Memory B cell (primary cell): ENCODE measurements around the gene TFAM.

Experiments
- ATAC-seq: fragments of 150-1000 bp; cut with Tn5 transposase; 2 replicates; pipeline ENCODE4 v1.10.0; 2021; ENCODE audit warnings: low read depth, mild to moderate bottlenecking, moderate library complexity
- DNase-seq, 2 donors: peaks; one replicate each; pipeline ENCODE4 v3.0.0; 2022; ENCODE audit warnings: low spot score in 2 of 2
- H3K27ac Mint-ChIP-seq: one replicate; pipeline ENCODE4 v1.8.0; 2022; ENCODE audit warnings: mild to moderate bottlenecking, moderate library complexity, mixed read lengths
- H3K27me3 Mint-ChIP-seq: one replicate; pipeline ENCODE4 v1.8.0; 2022; ENCODE audit warnings: mixed read lengths
- H3K36me3 Mint-ChIP-seq: one replicate; pipeline ENCODE4 v1.8.0; 2022; ENCODE audit warnings: mild to moderate bottlenecking, mixed read lengths
- H3K4me1 Mint-ChIP-seq: one replicate; pipeline ENCODE4 v1.8.0; 2022; ENCODE audit warnings: mixed read lengths
- H3K4me3 Mint-ChIP-seq: one replicate; pipeline ENCODE4 v1.8.0; 2022; ENCODE audit warnings: mild to moderate bottlenecking, moderate library complexity, mixed read lengths
- H3K9me3 Mint-ChIP-seq: one replicate; pipeline ENCODE4 v1.8.0; 2022; ENCODE audit warnings: mixed read lengths

Gene TFAM

DNA sequence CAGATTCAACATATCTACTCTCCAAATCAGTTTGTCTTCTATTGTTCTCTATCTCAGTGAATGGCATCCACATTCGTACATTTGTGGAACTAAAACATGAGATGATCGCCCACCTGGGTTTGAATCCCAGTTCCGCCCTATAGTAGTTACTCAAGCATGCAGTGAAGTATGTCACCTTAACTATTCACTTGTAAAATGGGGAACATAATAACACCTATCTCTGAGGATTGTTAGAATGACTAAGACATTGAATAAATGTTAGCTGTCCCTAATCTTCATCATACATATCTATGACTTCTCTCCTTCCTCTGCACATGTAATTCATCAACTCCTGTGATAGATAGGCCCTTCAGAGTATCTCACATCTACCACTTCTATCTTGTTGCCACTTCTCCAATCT is 25.7 kb upstream of the TFAM start:
- DNase-seq, result no peak
- peaks cover 12% of the 10 kb centered on the region for H3K36me3 Mint-ChIP-seq
- ATAC-seq, result peak; percentile 50
- H3K4me3 Mint-ChIP-seq, result no peak overlapping the region
- no peaks in the 10 kb centered on the region for H3K27me3 Mint-ChIP-seq
- H3K27ac Mint-ChIP-seq, result peak overlapping the region; percentile 22
- H3K4me1 Mint-ChIP-seq, result peaks cover 24% of the 10 kb centered on the region
- no peaks in the 10 kb centered on the region for H3K9me3 Mint-ChIP-seq

- no peak for ATAC-seq
These were observed 24.7 kb upstream of the TFAM start for GRCh38 chr10:58360412-58361004.

DNA sequence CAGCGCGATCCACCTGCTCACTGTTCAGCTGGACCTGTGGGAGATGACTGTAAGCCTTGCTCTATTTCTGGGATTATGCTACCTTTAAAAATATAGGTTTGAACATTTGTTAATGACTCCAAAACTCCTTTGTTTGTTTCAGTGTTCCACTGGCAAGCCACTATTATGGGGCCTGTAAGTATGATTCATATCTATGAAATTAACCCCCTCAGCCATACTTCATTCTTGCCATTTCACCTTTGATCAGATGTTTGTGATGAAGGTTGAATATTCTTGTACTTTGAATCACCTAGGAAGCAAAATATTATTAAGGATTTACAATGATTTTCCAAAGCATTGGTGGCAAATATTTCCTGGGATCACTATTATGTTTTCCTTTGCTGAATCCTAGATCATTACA is 23.9 kb upstream of the TFAM start:
- DNase-seq (no peak), ATAC-seq (no peak)
- H3K27me3 Mint-ChIP-seq, result no peaks in the 10 kb centered on the region
- H3K4me1 Mint-ChIP-seq, result peaks cover 16% of the 10 kb centered on the region
- H3K36me3 Mint-ChIP-seq, result peaks cover 18% of the 10 kb centered on the region
- H3K9me3 Mint-ChIP-seq, result no peaks in the 10 kb centered on the region
- no peak overlapping the region for H3K4me3 Mint-ChIP-seq
- no peak overlapping the region for H3K27ac Mint-ChIP-seq

More at GRCh38 chr10:58360412-58361004, 24.7 kb upstream of the TFAM start:
- no peak for DNase-seq
- Mint-ChIP-seq H3K27me3 (no peaks in the 10 kb centered on the region), H3K4me1 (peaks cover 19% of the 10 kb centered on the region), H3K9me3 (no peaks in the 10 kb centered on the region), H3K27ac (peak overlapping the region; percentile 22), H3K36me3 (peaks cover 18% of the 10 kb centered on the region), H3K4me3 (no peak overlapping the region)

DNA sequence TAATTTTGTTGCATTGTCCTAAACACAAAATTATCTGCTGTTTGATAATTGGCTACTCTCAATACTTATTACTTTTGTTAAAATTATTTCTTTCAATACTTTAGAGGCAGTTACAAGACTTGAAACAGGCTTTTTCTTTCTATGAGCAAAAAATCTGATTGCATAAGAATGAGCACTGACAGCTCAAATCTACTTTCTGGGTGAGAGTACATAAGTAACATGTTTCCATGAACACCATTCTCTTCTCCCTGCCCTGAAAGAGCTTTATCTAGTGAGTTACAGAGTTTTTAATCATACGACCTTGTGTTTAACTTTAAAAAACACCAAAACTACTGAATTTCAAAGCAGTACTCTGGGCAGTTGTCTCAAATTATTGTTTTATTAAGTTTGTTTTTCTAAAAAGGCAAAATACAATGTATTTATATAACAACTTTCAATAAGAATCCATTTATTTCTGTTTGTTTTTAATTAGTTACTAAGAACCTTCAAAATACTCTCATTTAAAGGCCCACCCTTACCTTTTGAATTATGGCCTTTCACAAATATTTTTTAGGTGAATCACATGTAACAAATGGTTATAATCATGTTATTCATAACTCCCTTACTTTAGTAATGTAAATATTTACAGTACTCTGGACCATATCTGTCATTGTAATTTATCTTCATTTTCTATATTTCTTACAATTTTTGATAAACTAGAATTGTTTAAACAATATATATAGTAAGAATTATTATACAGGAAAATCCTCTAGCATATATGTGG is 23.0 kb upstream of the TFAM start:
- H3K4me3 Mint-ChIP-seq, result no peak overlapping the region
- peaks cover 11% of the 10 kb centered on the region for H3K4me1 Mint-ChIP-seq
- DNase-seq (no peak), ATAC-seq (no peak)
- H3K27me3 Mint-ChIP-seq, result no peaks in the 10 kb centered on the region
- H3K27ac Mint-ChIP-seq, result no peak overlapping the region
- H3K9me3 Mint-ChIP-seq, result no peaks in the 10 kb centered on the region
- H3K36me3 Mint-ChIP-seq, result peaks cover 18% of the 10 kb centered on the region

DNA sequence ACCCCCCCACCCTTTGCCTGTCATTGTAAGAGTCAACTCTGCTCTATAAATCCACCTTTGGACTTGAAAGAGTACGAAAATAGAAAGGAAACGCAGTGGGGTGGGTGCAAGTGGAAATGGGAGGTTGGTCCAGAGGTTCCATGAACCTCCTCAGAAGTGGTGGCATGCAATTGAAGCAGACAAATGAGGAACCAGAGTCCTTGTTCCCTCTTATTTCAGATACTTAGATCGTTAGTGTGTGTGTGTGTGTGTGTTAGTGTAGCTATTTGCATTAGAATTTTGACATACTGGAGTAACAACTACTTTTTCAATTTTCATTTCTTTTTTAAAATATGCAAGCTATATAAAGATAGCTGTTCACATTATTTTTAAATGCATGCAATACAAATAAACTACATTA is 18.1 kb upstream of the TFAM start:
- no peaks in the 10 kb centered on the region for H3K27me3 Mint-ChIP-seq
- no peak for DNase-seq
- H3K4me3 Mint-ChIP-seq, result no peak overlapping the region
- ATAC-seq, result no peak
- H3K9me3 Mint-ChIP-seq, result no peaks in the 10 kb centered on the region
- H3K36me3 Mint-ChIP-seq, result peaks cover 12% of the 10 kb centered on the region
- no peak overlapping the region for H3K27ac Mint-ChIP-seq
- no peaks in the 10 kb centered on the region for H3K4me1 Mint-ChIP-seq

GRCh38 chr10:58371473-58371872 is 13.7 kb upstream of the TFAM start:
- Mint-ChIP-seq H3K36me3 (no peaks in the 10 kb centered on the region), H3K4me3 (no peak overlapping the region)
- no peak for ATAC-seq

GRCh38 chr10:58372607-58373441 is 12.4 kb upstream of the TFAM start:
- H3K27ac Mint-ChIP-seq, result peak overlapping the region; percentile 16
- no peaks in the 10 kb centered on the region for H3K9me3 Mint-ChIP-seq
- H3K4me1 Mint-ChIP-seq, result no peaks in the 10 kb centered on the region
- DNase-seq (no peak), ATAC-seq (no peak)
- no peaks in the 10 kb centered on the region for H3K27me3 Mint-ChIP-seq
- no peaks in the 10 kb centered on the region for H3K36me3 Mint-ChIP-seq
- H3K4me3 Mint-ChIP-seq, result no peak overlapping the region

More at GRCh38 chr10:58371473-58371872, 13.7 kb upstream of the TFAM start:
- Mint-ChIP-seq H3K4me1 (no peaks in the 10 kb centered on the region), H3K27ac (no peak overlapping the region), H3K9me3 (no peaks in the 10 kb centered on the region), H3K27me3 (no peaks in the 10 kb centered on the region)
- DNase-seq, result no peak

DNA sequence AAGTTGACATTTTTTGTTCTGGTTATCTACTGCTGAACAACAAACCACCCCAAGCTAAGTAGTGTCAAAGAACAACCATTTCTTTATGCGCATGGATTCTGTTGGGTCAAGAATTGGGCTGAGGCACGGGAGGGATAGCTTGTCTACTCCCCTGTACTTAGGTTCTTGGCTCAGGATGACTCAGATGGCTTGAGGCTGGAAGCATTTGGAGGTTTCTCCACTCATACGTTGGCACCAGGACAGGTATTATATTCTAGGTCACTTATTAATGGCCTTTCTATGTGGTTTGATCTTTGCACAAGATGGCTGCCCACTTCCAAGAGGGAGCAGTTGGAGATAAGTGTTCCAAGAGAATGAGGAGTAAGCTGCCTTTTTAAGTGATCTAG is 11.8 kb upstream of the TFAM start:
- ATAC-seq (no peak), DNase-seq (no peak)
- H3K27me3 Mint-ChIP-seq, result no peaks in the 10 kb centered on the region
- no peaks in the 10 kb centered on the region for H3K9me3 Mint-ChIP-seq
- H3K4me1 Mint-ChIP-seq, result no peaks in the 10 kb centered on the region
- no peaks in the 10 kb centered on the region for H3K36me3 Mint-ChIP-seq
- H3K27ac Mint-ChIP-seq, result peak overlapping the region; percentile 16
- H3K4me3 Mint-ChIP-seq, result no peak overlapping the region

DNA sequence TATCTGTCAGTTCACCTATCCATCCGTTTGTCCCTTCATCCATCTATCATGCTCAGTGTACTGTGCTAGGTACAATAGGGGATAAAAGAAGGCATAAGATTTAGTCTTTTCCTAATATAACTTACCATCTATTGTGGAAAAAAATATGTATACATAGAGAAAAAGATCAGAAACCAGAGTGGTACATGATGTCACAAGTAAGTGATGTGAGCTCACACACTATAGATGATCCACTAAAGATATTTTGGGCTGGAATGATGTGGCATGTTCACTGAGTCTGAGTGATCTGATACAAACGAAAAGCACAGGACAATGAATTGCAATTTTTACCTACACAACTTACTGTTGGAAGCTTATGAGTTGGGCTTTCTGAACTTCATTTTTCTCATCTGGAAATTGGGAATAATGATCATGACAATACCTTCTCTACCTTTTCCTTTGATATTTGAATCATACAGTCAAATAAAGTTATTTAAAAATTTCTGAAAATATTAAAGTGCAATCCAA is 2.7 kb upstream of the TFAM start:
- Mint-ChIP-seq H3K27ac (peak overlapping the region; percentile 97), H3K9me3 (no peaks in the 10 kb centered on the region), H3K4me3 (no peak overlapping the region), H3K27me3 (no peaks in the 10 kb centered on the region), H3K4me1 (peaks cover 19% of the 10 kb centered on the region), H3K36me3 (peaks cover 3% of the 10 kb centered on the region)
- ATAC-seq (no peak), DNase-seq (no peak)

DNA sequence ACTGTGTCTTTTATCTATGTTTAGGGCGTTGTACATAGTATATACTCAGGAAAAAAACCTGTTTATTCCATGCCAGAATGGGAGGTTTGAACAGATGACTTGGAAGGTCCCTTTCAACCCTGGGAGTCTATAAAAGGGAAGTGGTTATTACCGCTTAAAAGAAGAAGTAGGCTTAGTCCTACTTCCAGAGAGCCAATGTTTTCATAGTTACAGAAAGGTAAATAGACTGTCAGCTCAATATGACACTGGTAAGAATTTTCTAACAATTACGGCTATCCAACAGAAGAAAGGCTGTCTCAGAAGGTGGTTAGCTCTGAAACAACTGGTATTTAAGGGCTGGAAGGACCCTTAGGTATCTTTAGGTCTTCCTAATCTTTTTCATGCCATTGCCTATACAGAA is 1.1 kb upstream of the TFAM start:
- no peaks in the 10 kb centered on the region for H3K27me3 Mint-ChIP-seq
- DNase-seq, result peak in 1 of 2 donors; percentile 74
- peak overlapping the region; percentile 97 for H3K27ac Mint-ChIP-seq
- H3K36me3 Mint-ChIP-seq, result peaks cover 3% of the 10 kb centered on the region
- peak; percentile 68 for ATAC-seq
- H3K4me1 Mint-ChIP-seq, result peaks cover 20% of the 10 kb centered on the region
- H3K9me3 Mint-ChIP-seq, result no peaks in the 10 kb centered on the region
- H3K4me3 Mint-ChIP-seq, result peak overlapping the region; percentile 100

- peak; percentile 2 for ATAC-seq
- peak in 1 of 2 donors; percentile 28 for DNase-seq
- Mint-ChIP-seq H3K9me3 (no peaks in the 10 kb centered on the region), H3K4me3 (peak overlapping the region; percentile 100), H3K27ac (peak overlapping the region; percentile 97), H3K4me1 (peaks cover 20% of the 10 kb centered on the region), H3K36me3 (peaks cover 6% of the 10 kb centered on the region), H3K27me3 (no peaks in the 10 kb centered on the region)
These were observed 639 bp upstream of the TFAM start for GRCh38 chr10:58384544-58384998.

DNA sequence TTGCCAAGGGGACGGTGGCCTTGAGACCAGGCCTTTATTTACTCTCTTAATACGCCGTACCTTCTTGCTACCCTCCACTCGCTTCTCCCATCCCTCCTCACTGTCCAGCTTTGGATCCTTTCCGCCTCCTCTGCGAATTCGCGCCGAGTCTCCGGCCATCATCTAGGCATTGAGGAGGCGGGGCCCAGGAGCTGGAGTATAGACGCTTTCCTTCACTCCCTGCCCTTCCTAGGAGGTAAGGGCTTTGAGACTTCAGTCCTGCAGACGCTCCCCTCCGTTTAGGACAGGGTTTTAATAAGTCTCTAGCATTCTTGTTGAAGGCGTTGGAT is 538 bp downstream of the TFAM start:
- DNase-seq (no peak), ATAC-seq (no peak)
- Mint-ChIP-seq H3K27me3 (no peaks in the 10 kb centered on the region), H3K4me3 (peak overlapping the region; percentile 100), H3K27ac (peak overlapping the region; percentile 97), H3K9me3 (no peaks in the 10 kb centered on the region), H3K4me1 (peaks cover 25% of the 10 kb centered on the region), H3K36me3 (peaks cover 11% of the 10 kb centered on the region)

DNA sequence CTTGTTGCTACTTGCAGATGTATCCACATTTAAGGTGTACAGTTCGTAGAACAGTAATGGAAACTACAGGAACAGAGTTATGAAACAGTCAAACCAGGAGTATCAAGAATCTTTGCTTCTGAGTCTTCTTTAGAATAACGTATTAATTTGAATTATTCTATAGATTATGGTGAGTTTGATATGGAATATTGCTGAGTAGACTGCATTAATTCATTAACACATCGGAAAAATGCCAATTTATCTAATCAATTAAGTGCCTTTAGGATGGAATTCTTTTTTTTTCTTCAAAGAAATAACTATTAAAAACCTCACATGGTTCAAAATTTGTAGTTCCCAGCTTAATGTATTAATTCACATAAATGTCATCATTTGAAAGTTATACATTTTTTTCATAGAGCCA is 3.8 kb downstream of the TFAM start:
- DNase-seq, result no peak
- no peak overlapping the region for H3K27ac Mint-ChIP-seq
- H3K9me3 Mint-ChIP-seq, result no peaks in the 10 kb centered on the region
- H3K27me3 Mint-ChIP-seq, result no peaks in the 10 kb centered on the region
- peaks cover 20% of the 10 kb centered on the region for H3K36me3 Mint-ChIP-seq
- H3K4me3 Mint-ChIP-seq, result no peak overlapping the region
- no peak for ATAC-seq
- peaks cover 17% of the 10 kb centered on the region for H3K4me1 Mint-ChIP-seq

GRCh38 chr10:58393317-58393716 is 8.1 kb downstream of the TFAM start:
- H3K36me3 Mint-ChIP-seq, result peaks cover 31% of the 10 kb centered on the region
- H3K27ac Mint-ChIP-seq, result no peak overlapping the region
- no peak for DNase-seq
- H3K4me1 Mint-ChIP-seq, result peaks cover 5% of the 10 kb centered on the region
- no peak for ATAC-seq
- no peaks in the 10 kb centered on the region for H3K27me3 Mint-ChIP-seq
- no peak overlapping the region for H3K4me3 Mint-ChIP-seq
- H3K9me3 Mint-ChIP-seq, result no peaks in the 10 kb centered on the region
